ENCODE results near the gene FAM167B.

Gene FAM167B

GRCh38 chr1:32272557-32273390 lies 25.8 kb downstream of the FAM167B start:
- peak overlapping the region; percentile 59 for H3K4me2 ChIP-seq (ENCODE audit: insufficient read depth, low read length)
- peak overlapping the region; percentile 54 for H3K9ac ChIP-seq (ENCODE audit: low read depth, low read length)
- DNase-seq, result peak; percentile 49

DNA sequence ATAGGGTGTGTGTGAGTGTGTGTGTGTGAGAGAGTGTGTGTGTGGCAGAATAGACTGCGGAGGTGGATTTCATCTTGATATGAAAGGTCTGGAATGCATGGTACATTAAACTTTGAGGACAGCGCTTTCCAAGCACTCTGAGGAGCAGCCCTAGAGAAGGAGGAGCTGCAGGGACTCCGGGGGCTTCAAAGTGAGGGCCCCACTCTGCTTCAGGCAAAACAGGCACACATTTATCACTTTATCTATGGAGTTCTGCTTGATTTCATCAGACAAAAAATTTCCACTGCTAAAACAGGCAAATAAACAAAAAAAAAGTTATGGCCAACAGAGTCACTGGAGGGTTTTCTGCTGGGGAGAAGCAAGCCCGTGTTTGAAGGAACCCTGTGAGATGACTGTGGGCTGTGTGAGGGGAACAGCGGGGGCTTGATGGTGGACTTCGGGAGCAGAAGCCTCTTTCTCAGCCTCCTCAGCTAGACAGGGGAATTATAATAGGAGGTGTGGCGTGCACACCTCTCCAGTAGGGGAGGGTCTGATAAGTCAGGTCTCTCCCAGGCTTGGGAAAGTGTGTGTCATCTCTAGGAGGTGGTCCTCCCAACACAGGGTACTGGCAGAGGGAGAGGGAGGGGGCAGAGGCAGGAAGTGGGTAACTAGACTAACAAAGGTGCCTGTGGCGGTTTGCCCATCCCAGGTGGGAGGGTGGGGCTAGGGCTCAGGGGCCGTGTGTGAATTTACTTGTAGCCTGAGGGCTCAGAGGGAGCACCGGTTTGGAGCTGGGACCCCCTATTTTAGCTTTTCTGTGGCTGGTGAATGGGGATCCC lies 26.6 kb downstream of the FAM167B start:
- H3K27me3 ChIP-seq (ENCODE audit: insufficient read depth, low read length, poor library complexity), result no peaks in the 10 kb centered on the region
- DNase-seq, result peak; percentile 95
- ATAC-seq (ENCODE audit: insufficient read depth, low read depth), result peak; percentile 91
- no peaks in the 10 kb centered on the region for H4K20me1 ChIP-seq (ENCODE audit: insufficient read depth, low read length)
- TF ChIP-seq, protein P1, sequence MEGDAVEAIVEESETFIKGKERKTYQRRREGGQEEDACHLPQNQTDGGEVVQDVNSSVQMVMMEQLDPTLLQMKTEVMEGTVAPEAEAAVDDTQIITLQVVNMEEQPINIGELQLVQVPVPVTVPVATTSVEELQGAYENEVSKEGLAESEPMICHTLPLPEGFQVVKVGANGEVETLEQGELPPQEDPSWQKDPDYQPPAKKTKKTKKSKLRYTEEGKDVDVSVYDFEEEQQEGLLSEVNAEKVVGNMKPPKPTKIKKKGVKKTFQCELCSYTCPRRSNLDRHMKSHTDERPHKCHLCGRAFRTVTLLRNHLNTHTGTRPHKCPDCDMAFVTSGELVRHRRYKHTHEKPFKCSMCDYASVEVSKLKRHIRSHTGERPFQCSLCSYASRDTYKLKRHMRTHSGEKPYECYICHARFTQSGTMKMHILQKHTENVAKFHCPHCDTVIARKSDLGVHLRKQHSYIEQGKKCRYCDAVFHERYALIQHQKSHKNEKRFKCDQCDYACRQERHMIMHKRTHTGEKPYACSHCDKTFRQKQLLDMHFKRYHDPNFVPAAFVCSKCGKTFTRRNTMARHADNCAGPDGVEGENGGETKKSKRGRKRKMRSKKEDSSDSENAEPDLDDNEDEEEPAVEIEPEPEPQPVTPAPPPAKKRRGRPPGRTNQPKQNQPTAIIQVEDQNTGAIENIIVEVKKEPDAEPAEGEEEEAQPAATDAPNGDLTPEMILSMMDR (IDR thresholded peaks at IDR 0.05; ENCODE audit: borderline replicate concordance, extremely low read depth, low read length, poor library complexity, severe bottlenecking), result peak; percentile 43
- TF ChIP-seq EZH2 (IDR thresholded peaks at IDR 0.05; ENCODE audit: borderline replicate concordance, low read depth, low read length, severe bottlenecking), result no peak
- no peaks in the 10 kb centered on the region for H3K9me3 ChIP-seq (ENCODE audit: insufficient read depth, low read length, severe bottlenecking)
- peak overlapping the region; percentile 83 for H3K27ac ChIP-seq (ENCODE audit: low read length)
- peak overlapping the region in 1 of 2 experiments; percentile 42; a peak in 2 of 4 replicates for H3K4me3 ChIP-seq (ENCODE audit: low read depth in 1 of 2, low read length in 2 of 2)
- H3K9ac ChIP-seq (ENCODE audit: low read depth, low read length), result peak overlapping the region; percentile 54
- H3K4me2 ChIP-seq (ENCODE audit: insufficient read depth, low read length), result peak overlapping the region; percentile 59
- peaks cover 47% of the 10 kb centered on the region for H3K36me3 ChIP-seq (ENCODE audit: insufficient read depth, low read length)
- peak overlapping the region; percentile 44; the same call in 1 of the 2 replicates for H2AFZ ChIP-seq (ENCODE audit: low read depth, low read length)
- H3K79me2 ChIP-seq (ENCODE audit: insufficient read depth, low read length), result peaks cover 36% of the 10 kb centered on the region
- H3K4me1 ChIP-seq (ENCODE audit: insufficient read depth, low read length), result peaks cover 39% of the 10 kb centered on the region

More at GRCh38 chr1:32272557-32273390, 25.8 kb downstream of the FAM167B start:
- Histone ChIP-seq H2AFZ (ENCODE audit: low read depth, low read length) (no peak overlapping the region), H3K4me1 (ENCODE audit: insufficient read depth, low read length) (peaks cover 39% of the 10 kb centered on the region), H4K20me1 (ENCODE audit: insufficient read depth, low read length) (no peaks in the 10 kb centered on the region), H3K27me3 (ENCODE audit: insufficient read depth, low read length, poor library complexity) (no peaks in the 10 kb centered on the region), H3K4me3 (ENCODE audit: low read depth in 1 of 2, low read length in 2 of 2) (peak overlapping the region in 1 of 2 experiments; percentile 42; a peak in 2 of 4 replicates), H3K79me2 (ENCODE audit: insufficient read depth, low read length) (peaks cover 36% of the 10 kb centered on the region), H3K36me3 (ENCODE audit: insufficient read depth, low read length) (peaks cover 39% of the 10 kb centered on the region), H3K27ac (ENCODE audit: low read length) (peak overlapping the region; percentile 83), H3K9me3 (ENCODE audit: insufficient read depth, low read length, severe bottlenecking) (no peaks in the 10 kb centered on the region)
- no peak for TF ChIP-seq EZH2 (IDR thresholded peaks at IDR 0.05; ENCODE audit: borderline replicate concordance, low read depth, low read length, severe bottlenecking)
- TF ChIP-seq, protein P1 (IDR thresholded peaks at IDR 0.05; ENCODE audit: borderline replicate concordance, extremely low read depth, low read length, poor library complexity, severe bottlenecking), result no peak
- ATAC-seq (ENCODE audit: insufficient read depth, low read depth), result peak; percentile 13

- H3K79me2 ChIP-seq (ENCODE audit: insufficient read depth, low read length), result peaks cover 34% of the 10 kb centered on the region
- no peaks in the 10 kb centered on the region for H3K9me3 ChIP-seq (ENCODE audit: insufficient read depth, low read length, severe bottlenecking)
- H3K4me3 ChIP-seq (ENCODE audit: low read depth in 1 of 2, low read length in 2 of 2), result peak overlapping the region in 1 of 2 experiments; percentile 33; a peak in 1 of 4 replicates
- H3K27me3 ChIP-seq (ENCODE audit: insufficient read depth, low read length, poor library complexity), result no peaks in the 10 kb centered on the region
- peaks cover 39% of the 10 kb centered on the region for H3K4me1 ChIP-seq (ENCODE audit: insufficient read depth, low read length)
- no peaks in the 10 kb centered on the region for H4K20me1 ChIP-seq (ENCODE audit: insufficient read depth, low read length)
- H3K4me2 ChIP-seq (ENCODE audit: insufficient read depth, low read length), result peak overlapping the region; percentile 59
- H3K9ac ChIP-seq (ENCODE audit: low read depth, low read length), result peak overlapping the region; percentile 54
- ATAC-seq (ENCODE audit: insufficient read depth, low read depth) (no peak), DNase-seq (no peak)
- H2AFZ ChIP-seq (ENCODE audit: low read depth, low read length), result no peak overlapping the region
- H3K36me3 ChIP-seq (ENCODE audit: insufficient read depth, low read length), result peaks cover 59% of the 10 kb centered on the region
- no peak for TF ChIP-seq EZH2 (IDR thresholded peaks at IDR 0.05; ENCODE audit: borderline replicate concordance, low read depth, low read length, severe bottlenecking)
- H3K27ac ChIP-seq (ENCODE audit: low read length), result peak overlapping the region; percentile 83
These were observed 27.8 kb downstream of the FAM167B start for GRCh38 chr1:32274646-32275340.

Data from DND-41 (cell line).